SK-N-SH treated with all-trans-retinoic acid at 6 μM for 48 hours (cell line): Measurements from ENCODE around the gene SRP72.

ENCODE experiments used
- ATAC-seq: fragments of 200-7000 bp; cut with Tn5 transposase; 3 replicates; pipeline ENCODE4 v1.9.1; 2020; ENCODE audit warnings: mild to moderate bottlenecking, moderate library complexity
- ARNTL ChIP-seq: fragments of 450-650 bp; formaldehyde crosslinking; IDR thresholded peaks from 2 replicates; pipeline ENCODE4 v1.5.0; 2020; ENCODE audit warnings: low read depth, mild to moderate bottlenecking, moderate library complexity, borderline replicate concordance
- BACH2 ChIP-seq: fragments of 250-450 bp; sonication (Bioruptor Pico); IDR thresholded peaks from 2 replicates; pipeline ENCODE4 v1.9.0; 2021; ENCODE audit warnings: mild to moderate bottlenecking, borderline replicate concordance
- CSDC2 ChIP-seq: fragments of 250-450 bp; sonication (Bioruptor Pico); IDR thresholded peaks from 2 replicates; pipeline ENCODE4 v1.5.0; 2020; ENCODE audit warnings: mild to moderate bottlenecking, moderate library complexity
- ESRRG ChIP-seq: fragments of 250-450 bp; sonication (Bioruptor Pico); IDR thresholded peaks from 2 replicates; pipeline ENCODE4 v1.6.1; 2021; ENCODE audit warnings: mild to moderate bottlenecking
- GLIS3 ChIP-seq: fragments of 250-450 bp; sonication (Bioruptor Pico); IDR thresholded peaks from 2 replicates; pipeline ENCODE4 v1.5.0; 2020; ENCODE audit warnings: mild to moderate bottlenecking, moderate library complexity
- PPARA ChIP-seq: fragments of 250-450 bp; sonication (Bioruptor Pico); IDR thresholded peaks from 2 replicates; pipeline ENCODE4 v1.5.0; 2020; ENCODE audit warnings: mild to moderate bottlenecking, borderline replicate concordance
- SNAI2 ChIP-seq: fragments of 250-450 bp; sonication (Bioruptor Pico); IDR thresholded peaks from 2 replicates; pipeline ENCODE4 v1.5.0; 2020; ENCODE audit warnings: mild to moderate bottlenecking, moderate library complexity
- TOX ChIP-seq: fragments of 250-450 bp; sonication (Bioruptor Pico); IDR thresholded peaks from 2 replicates; pipeline ENCODE4 v1.8.0; 2021; ENCODE audit warnings: mild to moderate bottlenecking, moderate library complexity, borderline replicate concordance
- ZC3H10 ChIP-seq: fragments of 250-450 bp; sonication (Bioruptor Pico); IDR thresholded peaks from 2 replicates; pipeline ENCODE4 v1.5.1; 2021; ENCODE audit warnings: mild to moderate bottlenecking, moderate library complexity
- ZFP3 ChIP-seq: fragments of 250-450 bp; sonication (Bioruptor Pico); IDR thresholded peaks from 2 replicates; pipeline ENCODE4 v1.5.0; 2020; ENCODE audit warnings: mild to moderate bottlenecking, moderate library complexity
- ZFP30 ChIP-seq: fragments of 450-650 bp; formaldehyde crosslinking; IDR thresholded peaks from 2 replicates; pipeline ENCODE4 v1.5.0; 2022; ENCODE audit warnings: mild to moderate bottlenecking, moderate library complexity
- ZNF565 ChIP-seq: fragments of 450-650 bp; formaldehyde crosslinking; conservative IDR thresholded peaks from 2 replicates; pipeline ENCODE4 v1.5.0; 2020; ENCODE audit warnings: low read depth, mild to moderate bottlenecking, moderate library complexity
- ZNF8 ChIP-seq: fragments of 450-650 bp; formaldehyde crosslinking; IDR thresholded peaks from 2 replicates; pipeline ENCODE4 v1.5.0; 2020; ENCODE audit warnings: mild to moderate bottlenecking, moderate library complexity
- TF ChIP-seq, protein P1 (sequence below): fragments of 250-450 bp; sonication (Bioruptor Pico); IDR thresholded peaks from 2 replicates; pipeline ENCODE4 v1.5.1; 2021; ENCODE audit warnings: mild to moderate bottlenecking, moderate library complexity
- TF ChIP-seq, protein P2 (sequence below): fragments of 250-450 bp; sonication (Bioruptor Pico); IDR thresholded peaks from 2 replicates; pipeline ENCODE4 v1.5.0; 2020; ENCODE audit warnings: mild to moderate bottlenecking, moderate library complexity
- TF ChIP-seq, protein P3 (sequence below): fragments of 250-450 bp; sonication (Bioruptor Pico); IDR thresholded peaks from 2 replicates; pipeline ENCODE4 v1.8.0; 2021; ENCODE audit warnings: low read depth, mild to moderate bottlenecking, moderate library complexity, borderline replicate concordance
- TF ChIP-seq, protein P4 (sequence below): fragments of 250-450 bp; sonication (Bioruptor Pico); IDR thresholded peaks from 2 replicates; pipeline ENCODE4 v1.5.1; 2020; ENCODE audit warnings: low read depth, mild to moderate bottlenecking, moderate library complexity

The SRP72 gene

DNA sequence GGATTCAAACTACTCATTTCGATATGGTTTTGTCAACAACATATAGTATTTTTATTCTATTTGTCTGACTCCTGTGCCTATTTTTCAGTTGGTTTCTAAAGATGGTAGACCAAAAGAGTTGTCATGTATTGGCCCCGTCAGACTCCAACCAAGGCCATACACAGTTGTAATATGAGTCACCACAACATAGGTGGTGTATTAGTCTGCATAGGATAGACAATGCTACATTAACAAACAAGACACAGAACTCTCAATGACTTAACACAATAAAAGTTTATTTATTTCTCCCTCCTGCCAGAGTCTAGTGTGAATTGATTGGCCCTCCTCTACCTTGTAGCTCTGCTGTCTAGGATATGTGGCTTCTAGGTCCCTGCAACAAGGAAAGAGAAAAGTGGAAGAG is 84.1 kb downstream of the SRP72 start:
- TF ChIP-seq CSDC2 (no peak), ARNTL (CRISPR knock-in tag) (no peak), ESRRG (CRISPR knock-in tag) (no peak), ZNF565 (no peak), BACH2 (CRISPR knock-in tag) (no peak), ZNF8 (no peak), ZFP3 (CRISPR knock-in tag) (no peak), GLIS3 (CRISPR knock-in tag) (no peak), SNAI2 (CRISPR knock-in tag) (no peak)
- TF ChIP-seq, protein P1, sequence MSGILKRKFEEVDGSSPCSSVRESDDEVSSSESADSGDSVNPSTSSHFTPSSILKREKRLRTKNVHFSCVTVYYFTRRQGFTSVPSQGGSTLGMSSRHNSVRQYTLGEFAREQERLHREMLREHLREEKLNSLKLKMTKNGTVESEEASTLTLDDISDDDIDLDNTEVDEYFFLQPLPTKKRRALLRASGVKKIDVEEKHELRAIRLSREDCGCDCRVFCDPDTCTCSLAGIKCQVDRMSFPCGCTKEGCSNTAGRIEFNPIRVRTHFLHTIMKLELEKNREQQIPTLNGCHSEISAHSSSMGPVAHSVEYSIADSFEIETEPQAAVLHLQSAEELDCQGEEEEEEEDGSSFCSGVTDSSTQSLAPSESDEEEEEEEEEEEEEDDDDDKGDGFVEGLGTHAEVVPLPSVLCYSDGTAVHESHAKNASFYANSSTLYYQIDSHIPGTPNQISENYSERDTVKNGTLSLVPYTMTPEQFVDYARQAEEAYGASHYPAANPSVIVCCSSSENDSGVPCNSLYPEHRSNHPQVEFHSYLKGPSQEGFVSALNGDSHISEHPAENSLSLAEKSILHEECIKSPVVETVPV (CRISPR knock-in tag): no peak
- TF ChIP-seq, protein P2, sequence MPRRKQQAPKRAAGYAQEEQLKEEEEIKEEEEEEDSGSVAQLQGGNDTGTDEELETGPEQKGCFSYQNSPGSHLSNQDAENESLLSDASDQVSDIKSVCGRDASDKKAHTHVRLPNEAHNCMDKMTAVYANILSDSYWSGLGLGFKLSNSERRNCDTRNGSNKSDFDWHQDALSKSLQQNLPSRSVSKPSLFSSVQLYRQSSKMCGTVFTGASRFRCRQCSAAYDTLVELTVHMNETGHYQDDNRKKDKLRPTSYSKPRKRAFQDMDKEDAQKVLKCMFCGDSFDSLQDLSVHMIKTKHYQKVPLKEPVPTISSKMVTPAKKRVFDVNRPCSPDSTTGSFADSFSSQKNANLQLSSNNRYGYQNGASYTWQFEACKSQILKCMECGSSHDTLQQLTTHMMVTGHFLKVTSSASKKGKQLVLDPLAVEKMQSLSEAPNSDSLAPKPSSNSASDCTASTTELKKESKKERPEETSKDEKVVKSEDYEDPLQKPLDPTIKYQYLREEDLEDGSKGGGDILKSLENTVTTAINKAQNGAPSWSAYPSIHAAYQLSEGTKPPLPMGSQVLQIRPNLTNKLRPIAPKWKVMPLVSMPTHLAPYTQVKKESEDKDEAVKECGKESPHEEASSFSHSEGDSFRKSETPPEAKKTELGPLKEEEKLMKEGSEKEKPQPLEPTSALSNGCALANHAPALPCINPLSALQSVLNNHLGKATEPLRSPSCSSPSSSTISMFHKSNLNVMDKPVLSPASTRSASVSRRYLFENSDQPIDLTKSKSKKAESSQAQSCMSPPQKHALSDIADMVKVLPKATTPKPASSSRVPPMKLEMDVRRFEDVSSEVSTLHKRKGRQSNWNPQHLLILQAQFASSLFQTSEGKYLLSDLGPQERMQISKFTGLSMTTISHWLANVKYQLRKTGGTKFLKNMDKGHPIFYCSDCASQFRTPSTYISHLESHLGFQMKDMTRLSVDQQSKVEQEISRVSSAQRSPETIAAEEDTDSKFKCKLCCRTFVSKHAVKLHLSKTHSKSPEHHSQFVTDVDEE: no peak
- TF ChIP-seq, protein P3, sequence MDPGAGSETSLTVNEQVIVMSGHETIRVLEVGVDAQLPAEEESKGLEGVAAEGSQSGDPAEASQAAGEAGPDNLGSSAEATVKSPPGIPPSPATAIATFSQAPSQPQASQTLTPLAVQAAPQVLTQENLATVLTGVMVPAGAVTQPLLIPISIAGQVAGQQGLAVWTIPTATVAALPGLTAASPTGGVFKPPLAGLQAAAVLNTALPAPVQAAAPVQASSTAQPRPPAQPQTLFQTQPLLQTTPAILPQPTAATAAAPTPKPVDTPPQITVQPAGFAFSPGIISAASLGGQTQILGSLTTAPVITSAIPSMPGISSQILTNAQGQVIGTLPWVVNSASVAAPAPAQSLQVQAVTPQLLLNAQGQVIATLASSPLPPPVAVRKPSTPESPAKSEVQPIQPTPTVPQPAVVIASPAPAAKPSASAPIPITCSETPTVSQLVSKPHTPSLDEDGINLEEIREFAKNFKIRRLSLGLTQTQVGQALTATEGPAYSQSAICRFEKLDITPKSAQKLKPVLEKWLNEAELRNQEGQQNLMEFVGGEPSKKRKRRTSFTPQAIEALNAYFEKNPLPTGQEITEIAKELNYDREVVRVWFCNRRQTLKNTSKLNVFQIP (CRISPR knock-in tag): no peak
- ATAC-seq: no peak

DNA sequence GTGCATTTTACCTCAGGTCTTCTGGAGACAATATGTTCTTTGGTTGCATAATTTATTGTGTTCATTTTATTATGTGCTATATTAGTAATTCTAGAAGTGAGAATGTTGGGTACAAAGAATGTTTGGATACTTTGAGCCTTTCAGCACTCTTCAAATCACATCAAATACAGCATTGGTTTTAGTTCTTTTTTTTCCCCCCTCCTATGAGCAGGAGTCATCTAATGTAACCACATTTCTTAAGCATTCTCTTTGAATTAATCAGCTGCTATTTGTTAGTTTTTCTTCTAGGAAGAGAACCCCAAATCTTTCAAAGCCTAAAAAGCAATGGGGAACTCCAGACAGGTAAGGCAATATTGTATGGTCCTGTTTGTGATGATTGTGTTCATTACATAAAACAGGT is 84.9 kb downstream of the SRP72 start:
- no peak for TF ChIP-seq CSDC2
- no peak for TF ChIP-seq ZC3H10
- no peak for TF ChIP-seq ZNF8
- no peak for TF ChIP-seq PPARA (CRISPR knock-in tag)
- TF ChIP-seq, protein P1 (CRISPR knock-in tag): no peak
- TF ChIP-seq ZFP30 (CRISPR knock-in tag): no peak
- TF ChIP-seq BACH2 (CRISPR knock-in tag): no peak
- TF ChIP-seq ARNTL (CRISPR knock-in tag): no peak
- TF ChIP-seq TOX: no peak
- TF ChIP-seq, protein P4, sequence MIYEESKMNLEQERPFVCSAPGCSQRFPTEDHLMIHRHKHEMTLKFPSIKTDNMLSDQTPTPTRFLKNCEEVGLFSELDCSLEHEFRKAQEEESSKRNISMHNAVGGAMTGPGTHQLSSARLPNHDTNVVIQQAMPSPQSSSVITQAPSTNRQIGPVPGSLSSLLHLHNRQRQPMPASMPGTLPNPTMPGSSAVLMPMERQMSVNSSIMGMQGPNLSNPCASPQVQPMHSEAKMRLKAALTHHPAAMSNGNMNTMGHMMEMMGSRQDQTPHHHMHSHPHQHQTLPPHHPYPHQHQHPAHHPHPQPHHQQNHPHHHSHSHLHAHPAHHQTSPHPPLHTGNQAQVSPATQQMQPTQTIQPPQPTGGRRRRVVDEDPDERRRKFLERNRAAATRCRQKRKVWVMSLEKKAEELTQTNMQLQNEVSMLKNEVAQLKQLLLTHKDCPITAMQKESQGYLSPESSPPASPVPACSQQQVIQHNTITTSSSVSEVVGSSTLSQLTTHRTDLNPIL (CRISPR knock-in tag): no peak
- TF ChIP-seq, protein P2: no peak
- TF ChIP-seq ZFP3 (CRISPR knock-in tag): no peak
- no peak for ATAC-seq
